HPDE6-E6E7 (cell line): ENCODE data around the gene ACYP1.
"Not testable (repeated sequence)": the region's sequence is repeated elsewhere in the genome, so short reads cannot be mapped to it uniquely, and the experiment has no call there.

Source experiments
- DNase-seq: peaks from one replicate; pipeline ENCODE4 v3.0.0; 2011; ENCODE audit warnings: missing footprints; ENCODE audit errors: extremely low spot score

ACYP1 gene

DNA sequence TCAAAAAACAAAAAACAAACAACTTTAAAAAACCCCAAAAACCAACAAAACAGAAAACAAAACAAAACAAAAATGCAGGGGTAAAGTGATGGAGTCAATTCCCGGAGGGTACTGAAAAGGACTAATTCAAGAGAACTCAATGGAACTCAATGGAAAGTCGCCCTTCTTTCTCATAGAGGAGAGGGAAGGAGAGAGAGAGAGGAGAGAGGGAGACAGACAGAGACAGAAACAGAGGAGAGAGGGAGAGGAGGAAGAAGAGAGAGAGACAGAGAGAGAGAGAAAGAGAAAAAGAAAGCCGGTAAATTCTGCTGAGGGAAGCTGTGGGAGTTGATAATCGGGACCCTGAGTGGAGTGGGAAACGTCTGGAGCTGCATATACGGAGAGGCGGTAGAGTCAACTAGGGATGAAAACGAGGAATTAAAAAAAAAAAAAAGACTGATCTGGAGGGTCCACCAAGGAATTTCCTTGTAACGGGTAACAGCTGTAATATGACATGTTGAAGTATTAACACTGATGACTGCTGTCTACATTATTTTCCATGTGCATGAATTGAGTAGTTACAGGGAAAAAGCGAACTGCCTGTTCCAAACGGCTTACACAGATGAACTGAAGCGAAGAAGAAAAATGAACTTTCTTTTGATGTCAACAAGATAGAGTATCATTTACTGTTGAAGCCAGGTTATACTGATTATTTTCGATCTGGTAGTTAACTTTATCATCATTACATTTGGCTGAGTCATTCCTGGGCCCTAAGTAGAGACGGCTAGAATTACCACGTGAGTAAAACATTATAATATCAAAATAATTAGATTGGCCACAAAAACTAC is 4.7 kb upstream of the ACYP1 start:
- DNase-seq, result no peak

DNA sequence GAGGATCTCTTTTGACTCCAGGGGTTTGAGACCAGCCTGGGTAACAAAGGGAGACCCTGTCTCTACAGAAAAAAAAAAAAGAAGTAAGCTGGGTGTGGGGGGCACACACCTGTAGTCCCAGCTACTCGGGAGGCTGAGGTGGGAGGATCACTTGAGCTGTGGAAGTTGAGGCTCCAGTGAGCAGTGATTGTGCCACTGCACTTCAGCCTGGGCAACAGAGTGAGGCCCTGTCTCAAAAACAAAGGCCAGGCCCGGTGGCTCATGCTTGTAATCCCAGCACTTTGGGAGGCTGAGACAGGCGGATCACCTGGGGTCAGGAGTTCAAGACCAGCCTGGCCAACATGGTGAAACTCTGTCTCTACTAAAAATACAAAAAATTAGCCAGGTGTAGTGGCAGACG is 3.9 kb upstream of the ACYP1 start:
- not testable (repeated sequence) for DNase-seq

DNA sequence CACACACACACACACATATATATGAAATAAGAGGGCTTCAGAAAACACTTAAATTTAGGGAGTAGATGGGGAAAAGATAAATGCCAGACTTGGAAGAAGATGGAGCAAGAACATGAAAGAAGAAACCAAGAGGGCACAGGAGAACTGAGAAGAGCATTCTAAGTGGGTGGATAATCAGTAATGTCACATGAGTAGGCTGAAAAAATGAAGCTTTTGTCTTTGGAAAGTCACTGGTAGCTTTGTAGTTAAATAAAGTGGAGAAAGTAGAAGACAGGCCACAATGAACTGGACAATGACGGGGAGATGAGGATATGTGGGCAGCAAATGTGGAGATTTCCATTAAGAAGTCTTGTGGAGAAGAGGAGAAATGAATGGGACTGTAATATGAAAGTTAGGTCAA is 3.4 kb upstream of the ACYP1 start:
- no peak for DNase-seq

DNA sequence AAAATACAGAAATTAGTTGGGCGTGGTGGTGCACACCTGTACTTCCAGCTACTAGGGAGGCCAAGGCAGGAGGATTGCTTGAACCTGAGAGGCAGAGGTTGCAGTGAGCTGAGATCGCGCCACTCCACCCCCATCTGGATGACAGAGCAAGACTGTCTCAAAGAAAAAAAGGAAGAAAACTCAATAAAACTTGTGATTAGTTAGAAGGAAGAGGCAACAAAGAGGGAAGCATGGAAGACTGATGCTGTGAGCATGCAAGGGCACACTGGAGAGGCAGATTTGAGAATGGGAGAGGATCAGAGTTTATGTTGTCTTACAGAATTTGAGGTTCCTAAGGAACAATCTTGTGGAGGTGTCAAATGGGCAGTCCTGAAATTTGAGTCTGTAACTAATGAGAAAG is 2.9 kb upstream of the ACYP1 start:
- no peak for DNase-seq

DNA sequence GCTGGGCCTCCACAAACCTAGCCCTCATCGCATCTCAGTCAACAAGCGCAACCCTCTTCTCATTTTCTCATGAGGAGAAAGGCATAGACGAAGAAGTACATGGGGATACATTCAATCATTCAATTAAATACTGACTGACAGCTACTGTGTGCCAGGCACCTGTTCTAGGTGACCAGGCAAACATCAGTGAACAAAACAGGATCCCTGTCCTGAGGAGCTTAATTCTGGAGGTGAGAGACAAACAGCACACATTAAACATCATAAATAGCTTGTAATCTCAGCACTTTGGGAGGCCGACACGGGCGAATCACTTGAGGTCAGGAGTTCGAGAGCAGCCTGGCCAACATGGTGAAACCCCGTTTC is 362 bp upstream of the ACYP1 start:
- DNase-seq, result no peak

DNA sequence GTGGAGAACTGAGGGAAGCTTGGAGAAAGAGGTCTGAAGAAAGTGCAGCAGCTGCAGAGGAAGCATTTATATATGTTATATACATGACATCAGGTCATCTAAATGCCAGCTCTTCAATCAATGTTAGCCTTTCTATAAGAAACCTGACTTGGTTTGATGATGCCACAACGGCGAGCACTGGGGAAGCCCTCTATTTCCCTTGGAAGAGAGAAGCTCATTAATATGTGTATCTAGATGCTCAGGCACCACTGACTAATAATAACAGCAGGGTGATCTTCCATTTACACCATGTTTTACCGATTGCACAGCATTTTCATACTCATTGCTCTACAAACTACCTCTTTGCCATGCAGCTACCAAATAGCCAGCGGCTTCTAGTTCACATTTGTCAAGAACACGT is 811 bp downstream of the ACYP1 start:
- no peak for DNase-seq

DNA sequence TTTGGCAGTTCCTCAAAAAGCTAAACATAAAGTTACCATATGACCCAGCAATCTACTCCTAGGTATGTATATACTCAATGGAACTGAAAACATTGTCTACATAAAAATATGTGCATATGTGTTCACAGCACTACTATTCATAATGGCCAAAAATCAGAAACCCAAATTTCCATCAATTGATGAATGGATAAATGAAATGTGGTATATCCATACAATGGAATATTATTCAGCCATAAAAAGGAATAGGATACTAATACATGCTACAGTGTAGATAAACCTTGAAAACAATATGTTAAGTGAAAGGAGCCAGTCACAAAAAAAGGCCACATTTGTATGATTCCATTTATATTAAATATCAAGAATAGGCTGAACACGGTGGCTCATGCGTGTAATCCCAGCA is 3.4 kb downstream of the ACYP1 start:
- no peak for DNase-seq

DNA sequence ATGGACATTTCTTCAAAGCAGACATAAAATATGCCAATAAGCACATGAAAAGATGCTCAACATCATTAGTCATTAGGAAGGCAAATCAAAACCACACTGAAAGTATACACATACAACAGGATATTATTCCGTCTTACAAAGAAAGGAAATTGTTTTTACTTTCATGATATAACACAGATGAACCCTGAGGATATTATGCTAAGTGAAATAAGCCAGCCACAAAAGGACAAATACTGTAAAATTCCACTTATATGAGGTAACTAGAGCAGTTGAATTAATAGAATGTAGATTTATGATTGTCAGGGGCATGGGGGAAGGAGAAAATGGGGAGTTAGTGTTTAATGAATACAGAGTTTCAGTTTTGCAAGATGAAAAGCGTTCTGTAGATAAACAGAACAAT is 4.2 kb downstream of the ACYP1 start:
- DNase-seq, result no peak

DNA sequence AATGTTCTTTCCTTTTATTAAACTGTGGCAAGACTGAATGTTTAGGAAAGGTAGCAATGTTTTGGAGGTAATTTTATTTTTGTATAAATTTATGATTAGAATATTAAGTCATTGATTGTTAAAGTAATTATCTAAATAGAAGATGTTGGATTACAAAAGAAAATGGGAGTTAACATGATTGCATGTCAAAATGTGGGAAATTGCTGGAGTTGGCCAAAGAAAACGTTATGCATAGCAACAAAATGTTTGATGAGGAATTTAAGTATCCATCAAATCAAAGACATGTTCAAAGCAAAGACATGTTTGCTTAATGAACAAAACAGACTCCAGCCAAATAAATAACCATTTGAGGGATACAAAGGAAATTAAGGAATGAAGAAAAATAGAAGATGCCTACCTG is 9.4 kb downstream of the ACYP1 start:
- no peak for DNase-seq

DNA sequence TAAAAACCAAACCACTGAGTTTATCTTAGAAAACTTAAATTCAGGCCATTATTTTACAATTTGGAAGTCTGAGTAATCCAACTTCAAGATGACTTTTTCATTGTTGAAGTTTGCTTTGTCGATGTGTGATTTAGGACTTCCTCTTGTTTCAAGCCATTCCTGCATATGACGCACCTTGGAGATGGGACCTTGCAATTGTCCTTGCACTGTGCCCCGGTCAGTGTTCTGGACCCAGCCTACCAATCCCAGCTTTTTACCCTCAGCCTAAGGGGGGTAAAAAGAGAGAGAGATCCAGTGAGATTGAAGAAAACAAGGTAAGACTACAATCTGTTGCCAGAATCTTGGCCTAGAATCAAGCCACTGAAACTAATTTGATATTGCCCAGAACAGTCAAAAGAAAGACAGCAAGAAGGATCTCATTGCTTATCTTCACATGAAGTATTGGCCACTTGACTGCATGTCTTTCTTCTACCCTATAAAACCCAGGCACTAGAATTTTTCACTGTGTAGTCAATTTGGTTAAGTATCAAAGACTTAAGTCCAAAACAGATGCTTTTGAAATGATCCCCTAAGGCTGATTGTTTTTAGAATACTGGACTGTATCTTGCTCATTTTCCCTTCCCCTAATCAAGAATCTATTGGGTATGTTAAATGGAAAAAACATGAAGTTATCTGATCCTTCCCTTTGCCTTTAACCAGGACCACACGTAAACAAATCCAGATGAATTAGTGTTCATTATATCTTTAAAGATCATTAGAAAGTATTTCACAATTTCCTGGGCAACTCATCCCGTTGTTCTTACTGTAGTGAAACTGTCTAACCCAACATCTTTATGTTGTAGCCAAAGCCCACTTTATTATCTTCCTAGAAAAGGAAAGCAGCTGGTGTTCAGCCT is 10.2 kb downstream of the ACYP1 start:
- DNase-seq, result no peak

DNA sequence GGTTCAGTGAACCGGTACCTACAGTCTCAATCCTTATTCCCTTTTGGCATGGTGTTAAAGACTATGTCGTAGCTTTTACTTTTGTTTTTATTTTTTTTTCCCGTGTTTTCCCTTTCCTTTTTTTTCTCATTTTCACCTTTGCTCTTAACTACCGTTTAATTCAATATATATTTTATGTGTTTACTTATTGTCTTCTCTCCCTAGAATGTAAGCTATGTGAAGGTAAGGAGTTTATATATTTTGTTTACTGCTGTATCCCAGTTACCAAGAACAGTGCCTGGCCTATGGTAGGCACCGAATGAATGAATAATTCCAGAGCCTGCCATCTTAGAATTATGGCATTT is 12.3 kb downstream of the ACYP1 start:
- DNase-seq, result no peak

DNA sequence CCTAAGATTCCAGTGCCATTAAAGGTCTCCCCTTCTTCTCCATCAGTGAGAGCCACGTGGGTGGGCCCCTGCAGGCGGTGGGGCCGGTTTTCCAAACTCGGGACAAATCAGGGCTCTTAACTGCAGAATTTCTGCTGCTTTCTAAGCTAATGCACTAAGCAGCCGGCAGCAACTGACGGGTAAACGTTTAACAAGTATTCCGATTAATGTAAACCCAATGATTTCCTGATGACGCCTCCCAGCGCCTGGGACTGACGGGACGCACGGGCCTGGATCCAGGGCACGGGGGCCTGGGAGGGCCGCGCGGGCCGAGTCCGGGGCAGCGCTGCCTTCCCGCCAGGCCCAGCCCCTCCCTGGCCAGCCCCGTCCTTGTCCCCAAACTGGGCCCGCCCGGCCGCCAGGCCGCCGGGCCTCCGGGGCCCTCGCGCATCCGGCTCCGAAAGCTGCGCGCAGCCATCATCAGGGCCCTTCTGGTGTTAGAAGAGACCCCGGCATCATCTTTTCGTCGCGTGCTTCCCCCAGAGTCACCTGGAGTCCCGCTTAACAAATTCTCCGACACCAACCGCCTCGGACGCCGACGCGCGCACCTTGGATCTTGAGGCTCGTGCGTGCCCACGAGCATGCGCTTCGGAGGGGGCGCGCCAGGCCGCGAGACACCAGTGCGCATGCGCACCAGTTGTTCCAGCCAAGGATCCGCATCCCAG is 12.8 kb downstream of the ACYP1 start, which contains the start of gene MLH3:
Gene MLH3, minus strand, starts transcription at position 616 of the 704 bp plus-strand sequence. CDS start 1,812 bp downstream, outside the sequence.
- peak; percentile 95 for DNase-seq

DNA sequence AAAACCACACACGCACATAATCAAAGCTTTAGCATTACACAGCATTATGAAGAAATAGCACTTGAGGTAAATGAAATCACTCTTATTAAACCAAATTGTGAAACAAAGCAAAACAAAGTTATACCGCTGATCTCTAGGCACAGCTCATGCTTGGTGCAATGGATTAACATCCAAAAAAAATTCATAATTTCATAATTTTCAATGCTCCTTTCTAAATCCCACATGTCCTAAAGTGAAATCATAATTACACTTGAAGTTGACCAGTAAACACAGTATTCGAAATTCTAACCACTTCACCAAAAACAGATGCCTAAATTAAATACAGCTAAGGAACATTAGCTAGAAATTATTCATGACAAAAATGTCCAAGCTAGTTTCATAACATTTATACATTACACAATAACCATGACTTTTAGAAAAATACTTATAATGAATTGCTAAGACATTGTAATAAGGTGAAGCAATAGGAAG is 14.1 kb downstream of the ACYP1 start:
- DNase-seq, result no peak

DNA sequence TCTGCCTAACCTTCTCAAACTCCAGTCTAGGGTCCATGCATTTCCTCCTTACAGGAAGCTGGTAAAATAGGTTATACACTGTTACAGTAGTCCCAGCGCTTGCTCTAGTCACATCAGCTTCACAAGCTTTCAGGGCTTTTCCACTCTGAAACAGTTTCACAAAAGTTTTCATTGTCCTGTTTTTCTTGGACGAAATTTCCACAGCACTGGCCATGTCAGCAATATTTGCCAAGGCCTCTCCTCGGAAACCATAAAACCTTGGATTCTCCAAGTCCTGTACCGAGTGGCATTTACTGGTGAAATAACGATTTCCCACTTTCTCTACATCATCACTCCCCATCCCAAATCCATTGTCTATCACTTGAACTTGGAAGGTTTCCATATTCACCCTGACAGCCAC is 14.7 kb downstream of the ACYP1 start:
- no peak for DNase-seq

DNA sequence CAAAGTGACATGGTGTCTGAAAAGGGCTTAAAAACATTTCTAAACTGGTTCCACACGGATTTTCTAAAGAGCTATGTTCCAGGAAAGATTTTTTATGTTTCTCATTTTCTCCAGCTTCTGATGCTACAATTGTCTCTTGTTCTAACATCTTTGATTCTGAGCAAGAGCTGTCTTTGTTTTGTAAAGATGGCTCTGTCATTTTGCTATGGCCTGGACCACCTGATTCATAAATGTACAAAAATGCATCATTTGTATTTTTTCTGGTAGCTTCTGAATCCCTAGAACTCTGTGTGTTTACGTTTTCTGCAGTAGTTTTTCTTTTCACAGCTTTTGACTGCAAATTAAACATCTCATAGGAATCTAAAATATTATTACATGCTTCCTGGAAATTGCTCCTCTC is 15.7 kb downstream of the ACYP1 start:
- DNase-seq, result no peak

DNA sequence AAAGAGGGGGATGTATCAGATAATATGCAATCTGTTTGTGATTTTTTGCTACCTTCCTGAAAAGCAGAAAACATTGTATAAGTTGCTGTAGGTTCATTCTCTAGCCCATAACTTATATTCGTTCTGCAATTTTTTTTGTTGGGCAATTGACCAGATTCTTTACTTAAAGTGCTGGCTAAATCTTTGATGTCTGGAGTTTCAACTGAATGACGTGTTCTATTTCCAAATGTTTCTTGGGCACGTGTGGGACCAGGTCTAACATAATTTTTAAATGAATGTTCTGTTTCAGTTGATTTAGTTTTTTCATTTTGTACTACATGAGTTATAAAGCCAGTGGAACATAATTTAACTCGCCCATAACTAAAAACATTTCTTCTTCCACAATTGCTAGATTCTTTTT is 16.3 kb downstream of the ACYP1 start:
- no peak for DNase-seq

DNA sequence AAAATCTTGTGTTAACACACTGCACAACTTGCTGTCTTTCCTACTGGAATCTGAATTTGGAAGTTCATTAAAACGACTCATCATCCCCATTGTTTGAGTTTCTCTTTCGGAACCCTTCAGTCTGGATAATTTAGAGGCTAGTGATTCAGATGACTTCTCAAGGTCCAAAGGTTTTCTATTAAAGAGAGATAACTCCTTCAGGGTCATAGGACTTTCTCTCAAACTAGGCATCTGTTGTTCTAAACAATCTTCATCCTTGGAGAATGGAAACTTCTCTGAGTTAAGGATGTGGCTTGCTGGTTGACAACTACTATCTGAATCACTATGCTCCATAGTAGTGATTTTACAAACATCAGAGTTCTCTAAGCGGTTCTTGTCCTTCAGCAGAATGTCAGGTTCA is 16.9 kb downstream of the ACYP1 start:
- DNase-seq, result no peak

DNA sequence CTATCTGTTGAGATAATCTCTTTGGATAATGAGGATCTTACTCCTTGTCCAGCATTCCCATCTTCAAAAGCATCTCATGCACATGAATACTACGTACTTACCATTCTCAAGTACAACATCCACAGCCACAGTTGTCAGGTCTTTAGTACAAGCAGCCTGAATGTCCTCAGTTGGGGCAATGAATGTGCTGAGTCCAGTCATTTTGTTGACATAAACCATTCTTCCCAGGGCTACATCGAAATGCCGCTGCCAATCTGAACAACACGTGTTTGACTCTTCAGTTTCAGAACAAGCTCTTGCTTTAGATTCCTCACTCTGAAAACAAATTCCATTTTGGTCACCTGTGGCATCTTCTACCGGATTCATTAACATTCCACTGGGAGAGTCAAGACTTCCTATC is 17.5 kb downstream of the ACYP1 start:
- no peak for DNase-seq

DNA sequence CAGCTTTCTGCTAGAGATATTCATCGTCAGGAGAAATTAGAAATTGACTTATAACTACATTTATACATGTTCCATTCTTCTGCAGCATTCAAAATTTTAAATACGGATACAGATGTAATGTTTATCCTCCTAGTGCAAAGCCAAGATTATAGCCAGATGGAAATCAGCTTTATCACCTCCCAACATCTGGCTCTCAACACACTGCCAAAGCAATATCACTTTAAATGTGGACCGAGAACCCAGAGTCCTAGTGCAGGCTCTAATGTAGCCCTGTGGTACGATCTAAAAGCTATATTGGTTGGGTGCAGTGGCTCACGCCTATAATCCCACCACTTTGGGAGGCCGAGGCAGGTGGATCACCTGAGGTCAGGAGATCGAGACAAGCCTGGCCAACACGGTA is 19.1 kb downstream of the ACYP1 start:
- DNase-seq, result no peak

DNA sequence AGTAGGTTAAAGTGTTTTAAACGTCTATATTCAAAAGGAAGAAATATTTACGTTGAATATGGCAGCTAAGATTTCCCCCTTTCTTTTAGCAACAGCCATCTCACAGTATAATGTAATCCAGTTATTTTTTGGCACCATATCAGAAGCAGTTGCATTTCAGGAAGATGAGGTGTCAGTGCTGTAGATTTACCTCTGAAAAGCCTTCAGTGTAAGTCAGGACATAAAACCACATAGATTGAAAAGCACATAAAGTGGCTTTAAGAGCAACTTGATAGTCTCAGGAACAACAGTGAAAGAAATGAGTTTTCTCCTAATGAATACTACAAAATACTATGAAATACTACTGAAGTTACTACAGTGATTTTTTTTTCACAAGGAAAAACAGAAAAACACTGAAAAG is 19.5 kb downstream of the ACYP1 start:
- no peak for DNase-seq

DNA sequence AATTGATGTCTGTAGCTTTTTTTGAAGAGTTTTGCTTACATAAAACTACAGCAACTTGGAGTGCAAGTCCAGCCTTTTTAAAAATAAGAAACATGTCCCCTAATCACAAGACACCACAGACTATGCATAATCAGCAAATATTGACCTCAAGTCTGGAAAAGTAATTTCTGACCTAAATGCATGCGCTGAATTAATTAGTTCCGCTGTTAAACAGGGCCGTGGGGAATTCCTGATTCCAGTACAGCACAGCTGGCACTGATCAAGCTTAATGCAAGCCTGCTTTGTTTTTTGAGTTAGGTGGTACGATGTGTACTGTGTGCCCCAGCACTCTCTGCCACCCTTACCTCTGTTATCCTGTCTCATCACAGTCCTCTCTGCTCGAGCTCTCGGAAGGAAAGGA is 21.8 kb downstream of the ACYP1 start:
- DNase-seq, result no peak

DNA sequence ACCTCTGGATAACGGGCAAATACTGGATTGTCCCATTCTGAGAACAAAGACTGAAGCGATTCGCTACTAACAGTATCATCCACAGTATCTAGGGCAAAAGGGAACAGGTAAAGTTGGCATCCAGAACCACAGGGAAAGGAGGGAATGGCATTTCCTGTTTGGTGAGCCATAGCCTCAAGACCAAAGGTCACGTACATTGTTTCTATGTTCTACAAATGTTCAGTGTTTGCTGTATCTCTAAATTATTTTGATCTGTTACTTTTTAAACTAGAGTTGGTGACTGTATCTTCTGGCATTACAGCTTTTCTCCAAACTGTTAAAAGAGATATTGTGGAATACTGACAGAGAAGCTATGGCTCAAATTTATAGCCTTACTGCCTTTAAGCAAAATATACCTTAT is 22.2 kb downstream of the ACYP1 start:
- no peak for DNase-seq
